Ishikawa (cell line): ENCODE results near the gene ATG7.

Source experiments
- CEBPB ChIP-seq: IDR thresholded peaks from 2 replicates; pipeline ENCODE4 v1.6.1; 2012
- CREB1 ChIP-seq: IDR thresholded peaks from 2 replicates; pipeline ENCODE4 v1.6.1; 2012; ENCODE audit warnings: low read depth
- EGR1 ChIP-seq: IDR thresholded peaks from 2 replicates; pipeline ENCODE4 v1.6.1; 2012
- EP300 ChIP-seq: IDR thresholded peaks from 2 replicates; pipeline ENCODE4 v1.6.1; 2012; ENCODE audit warnings: borderline replicate concordance
- FOXM1 ChIP-seq: IDR thresholded peaks from 2 replicates; pipeline ENCODE4 v1.6.1; 2012; ENCODE audit warnings: low read depth, borderline replicate concordance
- MAX ChIP-seq: IDR thresholded peaks from 2 replicates; pipeline ENCODE4 v1.6.1; 2012
- NFIC ChIP-seq: IDR thresholded peaks from 2 replicates; pipeline ENCODE4 v1.6.1; 2012
- RAD21 ChIP-seq: IDR thresholded peaks from 2 replicates; pipeline ENCODE4 v1.6.1; 2012; ENCODE audit warnings: low read depth
- REST ChIP-seq: IDR thresholded peaks from 2 replicates; pipeline ENCODE4 v1.6.1; 2012; ENCODE audit warnings: low read depth, mild to moderate bottlenecking
- TAF1 ChIP-seq: IDR thresholded peaks from 2 replicates; pipeline ENCODE4 v1.6.1; 2012; ENCODE audit warnings: low read depth, mild to moderate bottlenecking
- TCF12 ChIP-seq: IDR thresholded peaks from 2 replicates; pipeline ENCODE4 v1.6.1; 2012; ENCODE audit warnings: low read depth
- TEAD4 ChIP-seq: IDR thresholded peaks from 2 replicates; pipeline ENCODE4 v1.6.1; 2012
- USF1 ChIP-seq: IDR thresholded peaks from 2 replicates; pipeline ENCODE4 v1.6.1; 2012
- YY1 ChIP-seq: IDR thresholded peaks from 2 replicates; pipeline ENCODE4 v1.6.1; 2012; ENCODE audit warnings: low read depth
- ZBTB7A ChIP-seq: IDR thresholded peaks from 2 replicates; pipeline ENCODE4 v1.6.1; 2012; ENCODE audit warnings: low read depth

ATG7 gene

GRCh38 chr3:11523572-11524101, 251.4 kb downstream of the ATG7 start:
- no peak for TF ChIP-seq TAF1
- no peak for TF ChIP-seq NFIC
- no peak for TF ChIP-seq USF1
- no peak for TF ChIP-seq YY1
- TF ChIP-seq MAX: no peak
- no peak for TF ChIP-seq RAD21
- no peak for TF ChIP-seq CREB1
- no peak for TF ChIP-seq FOXM1

- no peak for TF ChIP-seq MAX
- TF ChIP-seq CEBPB: no peak
- TF ChIP-seq ZBTB7A: no peak
- no peak for TF ChIP-seq RAD21
- no peak for TF ChIP-seq REST
- TF ChIP-seq TCF12: no peak
Observed at GRCh38 chr3:11529281-11529680, 257.1 kb downstream of the ATG7 start.

- TF ChIP-seq FOXM1: no peak
- TF ChIP-seq RAD21: no peak
- TF ChIP-seq REST: no peak
- no peak for TF ChIP-seq ZBTB7A
- no peak for TF ChIP-seq MAX
- no peak for TF ChIP-seq TCF12
- TF ChIP-seq EP300: no peak
- TF ChIP-seq EGR1: no peak
- no peak for TF ChIP-seq CEBPB
- no peak for TF ChIP-seq CREB1
- TF ChIP-seq YY1: no peak
- TF ChIP-seq USF1: no peak
- TF ChIP-seq TEAD4: no peak
Observed at GRCh38 chr3:11530153-11530721, 258.0 kb downstream of the ATG7 start.

GRCh38 chr3:11532931-11533391, 260.8 kb downstream of the ATG7 start:
- TF ChIP-seq TAF1 (no peak), TEAD4 (no peak), USF1 (no peak), EGR1 (no peak)

GRCh38 chr3:11534011-11534792, 262.0 kb downstream of the ATG7 start:
- TF ChIP-seq USF1 (no peak), EGR1 (no peak), CREB1 (no peak), EP300 (no peak), TAF1 (no peak), REST (no peak), RAD21 (no peak), YY1 (no peak), TEAD4 (no peak), NFIC (no peak)
